Measurements from ENCODE around the gene GUCA2B. TPM values are rescaled to one million over a fixed set of nuclear protein-coding genes. Genes with fewer than 3 reads are reported as not detected.

The GUCA2B gene
- total and polyA plus RNA-seq, 2 of the 4 experiments (the other 2 are of a cell fraction) = not detected

- WGBS, 2 experiments (ENCODE audit: extremely low coverage in 2 of 2, insufficient read length in 1 of 2) = 70% methylated on average over 3 of the region's 12 CpGs; no CpG with 5 or more reads in 1 of the 2 experiments
- H2BK5ac ChIP-seq (ENCODE audit: low read depth, low read length, poor library complexity, severe bottlenecking) = no peak overlapping the region
- H3K9ac ChIP-seq (ENCODE audit: low read depth, low read length) = no peak overlapping the region
- H4K5ac ChIP-seq (ENCODE audit: low read depth, low read length) = no peak overlapping the region
- BruUV-seq (replicated peaks) = no TSS peak
- no peak overlapping the region for H3K4me2 ChIP-seq (ENCODE audit: low read depth, low read length)
- H4K20me1 ChIP-seq (ENCODE audit: insufficient read depth, low read length) = no peaks in the 10 kb centered on the region
- H2AFZ ChIP-seq (replicated peaks; ENCODE audit: low read length, poor library complexity) = no peak overlapping the region
- in situ Hi-C loops (cut with MboI; ENCODE audit: low sequenced_read_pairs) (loop anchor here (10.0 kb wide), 1 partner anchor 570 kb away; no protein-coding TSS in a partner anchor), dilution Hi-C loops (cut with HindIII; ENCODE audit: low sequenced_read_pairs, unreplicated experiment) (no loop called here), intact Hi-C loops (cut with micrococcal nuclease) (loop anchor here (5.0 to 10.0 kb wide), 5 partner anchors 330 to 612 kb away; partner anchors contain the start of genes PPIH and YBX1)
- H3K4ac ChIP-seq (ENCODE audit: low read depth, low read length) = no peak overlapping the region
- no peaks in the 10 kb centered on the region for H3K36me3 ChIP-seq (ENCODE audit: control insufficient read depth, insufficient read depth, low read length)
- H3K56ac ChIP-seq (ENCODE audit: extremely low read depth, insufficient read depth, low read length) = no peak overlapping the region
- no peak overlapping the region for H3K18ac ChIP-seq (ENCODE audit: low read depth, low read length)
- H3K14ac ChIP-seq (replicated peaks; ENCODE audit: low read depth, low read length) = no peak overlapping the region
- H3K23ac ChIP-seq (ENCODE audit: low read depth, low read length) = no peak overlapping the region
- no peak overlapping the region for H3K27ac ChIP-seq (ENCODE audit: insufficient read depth, low read length)
- H2AK9ac ChIP-seq (replicated peaks; ENCODE audit: low read depth, low read length, poor library complexity) = no peak overlapping the region
- no peaks in the 10 kb centered on the region for H3K79me1 ChIP-seq (ENCODE audit: low read depth in 1 of 2, low read length in 2 of 2)
- no peak overlapping the region for H3K4me3 ChIP-seq (ENCODE audit: insufficient read depth, low read depth, low read length)
- H3K9me3 ChIP-seq (ENCODE audit: control insufficient read depth, insufficient read depth, low read length) = no peaks in the 10 kb centered on the region
- no peak overlapping the region for H2BK20ac ChIP-seq (ENCODE audit: low read depth, low read length)
- DNase-seq (no peak), ATAC-seq (ENCODE audit: low read depth) (no peak)
- H3K4me1 ChIP-seq (ENCODE audit: control insufficient read depth, insufficient read depth, low read length) = no peaks in the 10 kb centered on the region
- H4K8ac ChIP-seq (ENCODE audit: low read depth in 2 of 2, low read length in 2 of 2) = no peak overlapping the region
- no peak overlapping the region for H2BK15ac ChIP-seq (ENCODE audit: low read depth, low read length)
- TF ChIP-seq MAFK (IDR thresholded peaks at IDR 0.05; ENCODE audit: low read depth, low read length) (no peak), USF2 (IDR thresholded peaks at IDR 0.05; ENCODE audit: low read depth, low read length) (no peak)
- no peaks in the 10 kb centered on the region; the same call in 1 of the 2 replicates for H3K9me1 ChIP-seq (ENCODE audit: insufficient read depth, low read length)
- no peak overlapping the region for H4K91ac ChIP-seq (ENCODE audit: insufficient read depth, low read depth, low read length)
- H3K27me3 ChIP-seq (ENCODE audit: control insufficient read depth, insufficient read depth, low read length) = peaks cover 51% of the 10 kb centered on the region
- H2AK5ac ChIP-seq (ENCODE audit: low read depth, low read length) = no peak overlapping the region
- H2BK120ac ChIP-seq (ENCODE audit: low read depth, low read length) = no peak overlapping the region
- POLR2A ChIA-PET (ENCODE audit: unreplicated experiment) = interaction anchor here (1.0 kb wide), 1 partner anchor 14 kb away, joined by 4 read pairs; no protein-coding TSS in a partner anchor
- CTCF ChIA-PET = no interaction called here
Observed at GRCh38 chr1:42144711-42145388, 8.4 kb upstream of the GUCA2B start.

All from IMR-90 (cell line).